MCF 10A (cell line): ENCODE measurements around the gene MBIP. TPM values are rescaled to one million over a fixed set of nuclear protein-coding genes. Genes with fewer than 3 reads are reported as not detected.

Experiments used
- BruUV-seq: library from RNA; stranded (reverse); fragments of 400-500 nt; replicated peaks from 2 replicates; lab custom pipeline; 2021; lab: Mats Ljungman, UMichigan
- CTCF ChIA-PET: fragments of 300-600 bp; sonication (Branson Sonifier 250); formaldehyde crosslinking; extraction: SDS; loops from one replicate; lab custom pipeline; 2021; ENCODE audit warnings: antibody characterized with exemption, inconsistent platforms; lab: Yijun Ruan, JAX
- POLR2A ChIA-PET: fragments of 300-600, 350-650 bp; sonication (Branson Sonifier 250); formaldehyde crosslinking; extraction: SDS; loops from one replicate; lab custom pipeline; 2020; ENCODE audit warnings: antibody characterized with exemption, inconsistent platforms; lab: Yijun Ruan, JAX
- DNase-seq: peaks from one replicate; pipeline ENCODE4 v3.0.0-alpha.2; 2018; ENCODE audit not compliant: unreplicated experiment
- H3K27ac Mint-ChIP-seq: one replicate; pipeline ENCODE4 v1.8.0; 2022; ENCODE audit warnings: mild to moderate bottlenecking, low read depth, mixed read lengths; ENCODE audit not compliant: unreplicated experiment
- H3K27me3 Mint-ChIP-seq: one replicate; pipeline ENCODE4 v1.8.0; 2022; ENCODE audit warnings: mixed read lengths; ENCODE audit not compliant: insufficient read depth, unreplicated experiment
- H3K36me3 Mint-ChIP-seq: one replicate; pipeline ENCODE4 v1.8.0; 2022; ENCODE audit warnings: mild to moderate bottlenecking, moderate library complexity, mixed read lengths; ENCODE audit not compliant: insufficient read depth, unreplicated experiment
- H3K4me1 Mint-ChIP-seq: one replicate; pipeline ENCODE4 v1.8.0; 2022; ENCODE audit warnings: mixed read lengths; ENCODE audit not compliant: insufficient read depth, unreplicated experiment
- H3K4me3 Mint-ChIP-seq: one replicate; pipeline ENCODE4 v1.8.0; 2022; ENCODE audit warnings: mild to moderate bottlenecking, moderate library complexity, mixed read lengths; ENCODE audit not compliant: unreplicated experiment
- H3K9me3 Mint-ChIP-seq: one replicate; pipeline ENCODE4 v1.8.0; 2022; ENCODE audit warnings: mixed read lengths; ENCODE audit not compliant: unreplicated experiment
- CTCF ChIP-seq: fragments of 200-600 bp; IDR thresholded peaks from one replicate; pipeline ENCODE4 v1.8.0; 2022; ENCODE audit warnings: antibody characterized with exemption, mild to moderate bottlenecking; ENCODE audit not compliant: unreplicated experiment
- intact Hi-C: fragments of 100-400 bp; cut with micrococcal nuclease; formaldehyde crosslinking; loops from 2 replicates; pipeline ENCODE4 v1.14.1; 2022
- total RNA-seq: library from RNA; stranded (reverse); gene quantifications from 2 replicates; pipeline ENCODE4 v1.2.3, GENCODE V29; 2022

MBIP gene
- total RNA-seq, 1 experiment from 2014 or later, result 20.9 TPM

- Mint-ChIP-seq H3K36me3 (no peaks in the 10 kb centered on the region), H3K27me3 (no peaks in the 10 kb centered on the region), H3K9me3 (no peaks in the 10 kb centered on the region), H3K27ac (no peak overlapping the region), H3K4me3 (no peak overlapping the region), H3K4me1 (peaks cover 5% of the 10 kb centered on the region)
- no peak for DNase-seq
- ChIA-PET CTCF (interaction anchor here (0.6 to 1.2 kb wide), 2 partner anchors 15 to 138 kb away, joined by 3 read pairs; no protein-coding TSS in a partner anchor), POLR2A (no interaction called here)
- no TSS peak for BruUV-seq
- TF ChIP-seq CTCF, result no peak
- intact Hi-C loops, result no loop called here
Observed at GRCh38 chr14:36271222-36271621, 49.2 kb downstream of the MBIP start.

- intact Hi-C loops, result no loop called here
- no peaks in the 10 kb centered on the region for H3K27me3 Mint-ChIP-seq
Observed at GRCh38 chr14:36270191-36270590, 50.2 kb downstream of the MBIP start.

GRCh38 chr14:36268121-36268520 lies 52.3 kb downstream of the MBIP start:
- ChIA-PET POLR2A (no interaction called here), CTCF (interaction anchor here (0.7 kb wide), 1 partner anchor 1185 kb away, joined by 3 read pairs; no protein-coding TSS in a partner anchor)
- H3K27ac Mint-ChIP-seq, result no peak overlapping the region
- no peak for TF ChIP-seq CTCF
- no peaks in the 10 kb centered on the region for H3K9me3 Mint-ChIP-seq
- no peak for DNase-seq
- no peaks in the 10 kb centered on the region for H3K36me3 Mint-ChIP-seq
- H3K4me1 Mint-ChIP-seq, result peaks cover 5% of the 10 kb centered on the region
- no TSS peak for BruUV-seq
- H3K27me3 Mint-ChIP-seq, result no peaks in the 10 kb centered on the region
- intact Hi-C loops, result no loop called here
- H3K4me3 Mint-ChIP-seq, result no peak overlapping the region

More at GRCh38 chr14:36270191-36270590, 50.2 kb downstream of the MBIP start:
- BruUV-seq, result no TSS peak
- Mint-ChIP-seq H3K4me1 (peaks cover 5% of the 10 kb centered on the region), H3K36me3 (no peaks in the 10 kb centered on the region), H3K9me3 (no peaks in the 10 kb centered on the region), H3K4me3 (no peak overlapping the region), H3K27ac (no peak overlapping the region)
- no peak for DNase-seq
- POLR2A ChIA-PET, result interaction anchor here (0.7 to 0.8 kb wide), 2 partner anchors 14 to 31 kb away, joined by 3 to 4 read pairs; no protein-coding TSS in a partner anchor
- no peak for TF ChIP-seq CTCF
- CTCF ChIA-PET, result no interaction called here

DNA sequence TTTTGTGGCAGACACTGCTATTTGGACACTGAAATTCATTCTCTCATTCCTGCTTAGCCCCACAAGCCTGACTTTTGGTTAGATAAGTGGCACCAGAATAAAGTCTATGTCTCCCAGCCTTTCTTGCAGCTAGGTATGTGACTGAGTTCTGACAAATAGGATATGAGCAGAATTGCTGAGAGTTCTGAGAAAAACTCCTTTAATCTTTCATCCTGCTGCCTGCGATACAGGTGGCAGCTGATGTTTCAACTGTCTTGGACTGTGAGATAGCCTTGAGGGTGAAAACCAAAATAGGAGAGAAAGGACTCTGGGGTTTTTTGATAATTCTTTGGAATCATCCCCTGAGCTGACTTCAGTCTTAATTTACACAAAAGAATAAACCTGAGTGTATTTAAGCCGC lies 55.8 kb downstream of the MBIP start:
- intact Hi-C loops, result no loop called here
- ChIA-PET POLR2A (no interaction called here), CTCF (no interaction called here)
- no peak for TF ChIP-seq CTCF
- no peaks in the 10 kb centered on the region for H3K4me1 Mint-ChIP-seq
- no TSS peak for BruUV-seq
- no peak overlapping the region for H3K4me3 Mint-ChIP-seq
- no peaks in the 10 kb centered on the region for H3K36me3 Mint-ChIP-seq
- DNase-seq, result no peak
- no peak overlapping the region for H3K27ac Mint-ChIP-seq
- no peaks in the 10 kb centered on the region for H3K27me3 Mint-ChIP-seq
- H3K9me3 Mint-ChIP-seq, result no peaks in the 10 kb centered on the region
